ENCODE results near the gene KCNJ11.

GRCh38 chr11:17416492-17416891 lies 28.0 kb upstream of the KCNJ11 start:
- TF ChIP-seq EZH2 (IDR thresholded peaks at IDR 0.05), result no peak
- TF ChIP-seq, protein P1, sequence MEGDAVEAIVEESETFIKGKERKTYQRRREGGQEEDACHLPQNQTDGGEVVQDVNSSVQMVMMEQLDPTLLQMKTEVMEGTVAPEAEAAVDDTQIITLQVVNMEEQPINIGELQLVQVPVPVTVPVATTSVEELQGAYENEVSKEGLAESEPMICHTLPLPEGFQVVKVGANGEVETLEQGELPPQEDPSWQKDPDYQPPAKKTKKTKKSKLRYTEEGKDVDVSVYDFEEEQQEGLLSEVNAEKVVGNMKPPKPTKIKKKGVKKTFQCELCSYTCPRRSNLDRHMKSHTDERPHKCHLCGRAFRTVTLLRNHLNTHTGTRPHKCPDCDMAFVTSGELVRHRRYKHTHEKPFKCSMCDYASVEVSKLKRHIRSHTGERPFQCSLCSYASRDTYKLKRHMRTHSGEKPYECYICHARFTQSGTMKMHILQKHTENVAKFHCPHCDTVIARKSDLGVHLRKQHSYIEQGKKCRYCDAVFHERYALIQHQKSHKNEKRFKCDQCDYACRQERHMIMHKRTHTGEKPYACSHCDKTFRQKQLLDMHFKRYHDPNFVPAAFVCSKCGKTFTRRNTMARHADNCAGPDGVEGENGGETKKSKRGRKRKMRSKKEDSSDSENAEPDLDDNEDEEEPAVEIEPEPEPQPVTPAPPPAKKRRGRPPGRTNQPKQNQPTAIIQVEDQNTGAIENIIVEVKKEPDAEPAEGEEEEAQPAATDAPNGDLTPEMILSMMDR (IDR thresholded peaks at IDR 0.05), result no peak

Data from neural progenitor cell (in vitro differentiated cells).